ENCODE data around the gene FOXN4.

DNA sequence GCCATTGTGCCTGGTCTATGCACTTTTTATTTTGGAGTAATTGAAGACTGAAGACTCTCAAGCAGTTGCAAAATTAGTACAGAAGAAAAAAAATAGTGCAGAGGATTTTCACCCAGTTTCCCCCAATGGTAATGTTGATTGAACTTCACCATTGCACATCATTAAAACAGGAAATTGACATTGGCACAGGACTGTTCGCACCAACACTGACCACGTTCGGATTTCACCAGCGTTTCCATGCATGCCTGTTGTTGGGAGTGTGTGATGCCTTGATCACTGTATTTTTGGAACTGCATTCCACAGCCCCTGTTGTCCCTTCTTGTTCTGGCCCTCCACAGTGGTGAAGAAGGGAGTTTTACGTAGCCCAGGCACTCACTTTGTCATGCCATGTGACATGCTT, 67.1 kb downstream of the FOXN4 start:
- TF ChIP-seq POLR2A (IDR thresholded peaks at IDR 0.05) (no peak), EP300 (IDR thresholded peaks at IDR 0.05) (no peak)
- TF ChIP-seq, protein P1, sequence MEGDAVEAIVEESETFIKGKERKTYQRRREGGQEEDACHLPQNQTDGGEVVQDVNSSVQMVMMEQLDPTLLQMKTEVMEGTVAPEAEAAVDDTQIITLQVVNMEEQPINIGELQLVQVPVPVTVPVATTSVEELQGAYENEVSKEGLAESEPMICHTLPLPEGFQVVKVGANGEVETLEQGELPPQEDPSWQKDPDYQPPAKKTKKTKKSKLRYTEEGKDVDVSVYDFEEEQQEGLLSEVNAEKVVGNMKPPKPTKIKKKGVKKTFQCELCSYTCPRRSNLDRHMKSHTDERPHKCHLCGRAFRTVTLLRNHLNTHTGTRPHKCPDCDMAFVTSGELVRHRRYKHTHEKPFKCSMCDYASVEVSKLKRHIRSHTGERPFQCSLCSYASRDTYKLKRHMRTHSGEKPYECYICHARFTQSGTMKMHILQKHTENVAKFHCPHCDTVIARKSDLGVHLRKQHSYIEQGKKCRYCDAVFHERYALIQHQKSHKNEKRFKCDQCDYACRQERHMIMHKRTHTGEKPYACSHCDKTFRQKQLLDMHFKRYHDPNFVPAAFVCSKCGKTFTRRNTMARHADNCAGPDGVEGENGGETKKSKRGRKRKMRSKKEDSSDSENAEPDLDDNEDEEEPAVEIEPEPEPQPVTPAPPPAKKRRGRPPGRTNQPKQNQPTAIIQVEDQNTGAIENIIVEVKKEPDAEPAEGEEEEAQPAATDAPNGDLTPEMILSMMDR (IDR thresholded peaks at IDR 0.05) = no peak

Measured in tibial nerve (tissue), 4 donors.